SHP77 (cell line): ENCODE data around the gene JAG1.

Experiments used
- DNase-seq, 2 experiments: peaks; one replicate each; lab custom pipeline; 2025; lab: John Stamatoyannopoulos, UW

JAG1 gene

GRCh38 chr20:10699489-10699888 is 25.7 kb upstream of the JAG1 start:
- no peak for DNase-seq

- peak in 1 of 2 experiments; percentile 32 for DNase-seq
Measured at GRCh38 chr20:10696650-10697049, 22.9 kb upstream of the JAG1 start.

GRCh38 chr20:10689385-10689784 is 15.6 kb upstream of the JAG1 start:
- no peak for DNase-seq

GRCh38 chr20:10687895-10688294 is 14.1 kb upstream of the JAG1 start:
- no peak for DNase-seq

- no peak for DNase-seq
Measured at GRCh38 chr20:10686356-10687133, 12.7 kb upstream of the JAG1 start.

- DNase-seq: no peak
Measured at GRCh38 chr20:10683537-10683936, 9.7 kb upstream of the JAG1 start.

- DNase-seq: no peak
Measured at GRCh38 chr20:10682939-10683338, 9.1 kb upstream of the JAG1 start.

GRCh38 chr20:10681494-10681893 is 7.7 kb upstream of the JAG1 start:
- DNase-seq: no peak

GRCh38 chr20:10680571-10680970 is 6.8 kb upstream of the JAG1 start:
- no peak for DNase-seq

- DNase-seq: no peak
Measured at GRCh38 chr20:10679269-10679668, 5.5 kb upstream of the JAG1 start.

GRCh38 chr20:10676518-10676917 is 2.7 kb upstream of the JAG1 start:
- no peak for DNase-seq

- DNase-seq: no peak
Measured at GRCh38 chr20:10675450-10675848, 1.6 kb upstream of the JAG1 start.

GRCh38 chr20:10674684-10675449 is 1.1 kb upstream of the JAG1 start:
- peak; percentile 79 to 80 for DNase-seq

GRCh38 chr20:10673176-10673841 is 490 bp downstream of the JAG1 start:
- DNase-seq: peak; percentile 56 to 68

GRCh38 chr20:10672624-10673127 is 1.1 kb downstream of the JAG1 start:
- DNase-seq: peak; percentile 63 to 69

- peak in 1 of 2 experiments; percentile 60 for DNase-seq
Measured at GRCh38 chr20:10671919-10672623, 1.7 kb downstream of the JAG1 start.

GRCh38 chr20:10671221-10671918 is 2.4 kb downstream of the JAG1 start:
- DNase-seq: peak; percentile 40 to 52

- no peak for DNase-seq
Measured at GRCh38 chr20:10670501-10671220, 3.1 kb downstream of the JAG1 start.

GRCh38 chr20:10669843-10670446 is 3.9 kb downstream of the JAG1 start:
- DNase-seq: no peak

GRCh38 chr20:10668677-10669368 is 5.0 kb downstream of the JAG1 start:
- no peak for DNase-seq
